ENCODE results near the gene ZIC2.
"Not testable (repeated sequence)": the region's sequence is repeated elsewhere in the genome, so short reads cannot be mapped to it uniquely, and the experiment has no call there.

Gene ZIC2

DNA sequence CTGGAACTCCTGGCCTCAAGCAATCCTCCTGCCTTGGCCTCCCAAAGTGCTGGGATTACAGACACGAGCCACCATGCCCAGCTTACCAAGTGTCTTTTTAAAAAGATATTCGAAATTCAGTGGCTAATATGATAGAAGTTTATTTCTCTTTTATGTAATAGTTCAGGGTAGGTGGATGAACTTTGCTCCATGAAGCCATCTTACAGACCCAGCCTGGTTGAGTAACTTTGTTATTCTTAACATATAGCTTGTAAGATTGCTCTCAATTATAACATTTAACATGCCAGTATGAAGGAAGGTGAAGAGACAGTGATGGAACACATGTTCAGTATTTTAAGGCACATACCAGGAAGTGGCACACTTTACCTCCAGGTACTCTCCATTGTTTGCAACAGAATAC, 42.4 kb downstream of the ZIC2 start:
- TF ChIP-seq, protein P1, sequence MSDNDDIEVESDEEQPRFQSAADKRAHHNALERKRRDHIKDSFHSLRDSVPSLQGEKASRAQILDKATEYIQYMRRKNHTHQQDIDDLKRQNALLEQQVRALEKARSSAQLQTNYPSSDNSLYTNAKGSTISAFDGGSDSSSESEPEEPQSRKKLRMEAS (IDR thresholded peaks at IDR 0.05; ENCODE audit: low read depth, low read length): no peak
- TF ChIP-seq, protein P2, sequence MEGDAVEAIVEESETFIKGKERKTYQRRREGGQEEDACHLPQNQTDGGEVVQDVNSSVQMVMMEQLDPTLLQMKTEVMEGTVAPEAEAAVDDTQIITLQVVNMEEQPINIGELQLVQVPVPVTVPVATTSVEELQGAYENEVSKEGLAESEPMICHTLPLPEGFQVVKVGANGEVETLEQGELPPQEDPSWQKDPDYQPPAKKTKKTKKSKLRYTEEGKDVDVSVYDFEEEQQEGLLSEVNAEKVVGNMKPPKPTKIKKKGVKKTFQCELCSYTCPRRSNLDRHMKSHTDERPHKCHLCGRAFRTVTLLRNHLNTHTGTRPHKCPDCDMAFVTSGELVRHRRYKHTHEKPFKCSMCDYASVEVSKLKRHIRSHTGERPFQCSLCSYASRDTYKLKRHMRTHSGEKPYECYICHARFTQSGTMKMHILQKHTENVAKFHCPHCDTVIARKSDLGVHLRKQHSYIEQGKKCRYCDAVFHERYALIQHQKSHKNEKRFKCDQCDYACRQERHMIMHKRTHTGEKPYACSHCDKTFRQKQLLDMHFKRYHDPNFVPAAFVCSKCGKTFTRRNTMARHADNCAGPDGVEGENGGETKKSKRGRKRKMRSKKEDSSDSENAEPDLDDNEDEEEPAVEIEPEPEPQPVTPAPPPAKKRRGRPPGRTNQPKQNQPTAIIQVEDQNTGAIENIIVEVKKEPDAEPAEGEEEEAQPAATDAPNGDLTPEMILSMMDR (IDR thresholded peaks at IDR 0.05; ENCODE audit: low read depth, low read length): no peak
- TF ChIP-seq MYC (IDR thresholded peaks at IDR 0.05; ENCODE audit: low read depth, low read length) (no peak), POLR2A (IDR thresholded peaks at IDR 0.05; ENCODE audit: extremely low read depth, insufficient read length) (no peak)
- no peak for DNase-seq (ENCODE audit: low read depth)
- no peak overlapping the region for H3K4me3 ChIP-seq (ENCODE audit: low read depth, low read length)

DNA sequence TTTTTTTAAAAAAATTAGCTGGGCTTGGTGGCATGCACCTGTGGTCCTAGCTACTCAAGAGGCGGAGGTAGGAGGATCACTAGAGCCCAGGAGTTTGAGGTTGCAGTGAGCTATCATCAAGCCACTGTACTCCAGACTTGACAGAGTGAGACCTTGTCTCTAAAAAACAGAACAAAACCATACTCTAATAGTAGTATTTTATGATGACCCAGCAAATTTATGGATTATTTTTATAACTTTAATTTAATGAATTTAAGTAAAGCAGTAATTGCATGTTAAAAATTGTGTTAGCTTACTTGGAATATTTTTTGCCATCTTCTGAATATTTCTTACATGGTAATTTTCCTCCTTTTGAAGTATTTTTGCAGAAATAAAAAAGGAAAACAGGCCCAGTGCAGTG, 48.3 kb downstream of the ZIC2 start:
- DNase-seq (ENCODE audit: low read depth): no peak
- TF ChIP-seq POLR2A (IDR thresholded peaks at IDR 0.05; ENCODE audit: extremely low read depth, insufficient read length) (no peak), MYC (IDR thresholded peaks at IDR 0.05; ENCODE audit: low read depth, low read length) (no peak)
- TF ChIP-seq, protein P2 (IDR thresholded peaks at IDR 0.05; ENCODE audit: low read depth, low read length): no peak
- TF ChIP-seq, protein P1 (IDR thresholded peaks at IDR 0.05; ENCODE audit: low read depth, low read length): no peak
- no peak overlapping the region for H3K4me3 ChIP-seq (ENCODE audit: low read depth, low read length)

DNA sequence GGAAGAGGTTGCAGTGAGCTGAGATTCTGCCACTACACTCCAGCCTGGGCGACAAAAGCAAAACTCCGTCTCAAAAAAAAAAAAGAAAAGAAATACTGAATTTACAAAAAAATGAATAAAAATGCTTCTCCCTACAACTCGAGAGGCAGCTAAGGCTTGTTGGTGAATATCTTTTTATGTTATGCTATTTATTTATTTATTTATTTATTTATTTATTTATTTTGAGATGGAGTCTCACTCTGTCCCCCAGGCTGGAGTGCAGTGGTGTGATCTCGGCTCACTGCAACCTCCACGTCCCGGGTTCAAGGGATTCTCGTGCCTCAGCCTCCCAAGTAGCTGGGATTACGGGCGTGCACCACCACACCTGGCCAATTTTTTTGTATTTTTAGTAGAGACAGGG, 51.1 kb downstream of the ZIC2 start:
- not testable (repeated sequence) for DNase-seq (ENCODE audit: low read depth); H3K4me3 ChIP-seq (ENCODE audit: low read depth, low read length)

DNA sequence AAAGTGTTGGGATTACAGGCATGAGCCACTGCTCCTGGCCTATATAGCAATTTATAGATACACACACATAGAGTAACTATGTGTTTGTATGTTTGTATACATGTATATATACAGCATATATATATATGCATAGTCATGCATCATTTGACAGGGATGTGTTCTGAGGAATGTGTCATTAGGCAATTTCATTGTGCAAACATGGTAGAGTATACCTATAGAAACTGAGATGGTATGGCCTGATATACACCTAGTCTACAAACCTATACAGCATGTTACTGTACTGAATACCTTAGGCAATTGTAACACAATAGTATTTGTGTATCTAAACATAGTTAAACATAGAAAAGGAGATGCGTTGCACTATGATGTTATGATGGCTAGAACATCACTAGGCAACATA, 54.4 kb downstream of the ZIC2 start:
- TF ChIP-seq, protein P1 (IDR thresholded peaks at IDR 0.05; ENCODE audit: low read depth, low read length): no peak
- no peak for TF ChIP-seq POLR2A (IDR thresholded peaks at IDR 0.05; ENCODE audit: extremely low read depth, insufficient read length)
- TF ChIP-seq, protein P2 (IDR thresholded peaks at IDR 0.05; ENCODE audit: low read depth, low read length): no peak
- TF ChIP-seq MYC (IDR thresholded peaks at IDR 0.05; ENCODE audit: low read depth, low read length): no peak
- no peak for DNase-seq (ENCODE audit: low read depth)

More for the DNA sequence above, 54.4 kb downstream of the ZIC2 start:
- H3K4me3 ChIP-seq (ENCODE audit: low read depth, low read length): no peak overlapping the region

All from NB4 (cell line).